ENCODE data around the gene ENPP3. TPM values are rescaled to one million over a fixed set of nuclear protein-coding genes. Genes with fewer than 3 reads are reported as not detected.
"Not testable (repeated sequence)": the region's sequence is repeated elsewhere in the genome, so short reads cannot be mapped to it uniquely, and the experiment has no call there.

ENPP3 gene
- total and polyA plus RNA-seq, 3 experiments from 2014 or later: 0.15 to 1.3 (median 1.2) TPM

DNA sequence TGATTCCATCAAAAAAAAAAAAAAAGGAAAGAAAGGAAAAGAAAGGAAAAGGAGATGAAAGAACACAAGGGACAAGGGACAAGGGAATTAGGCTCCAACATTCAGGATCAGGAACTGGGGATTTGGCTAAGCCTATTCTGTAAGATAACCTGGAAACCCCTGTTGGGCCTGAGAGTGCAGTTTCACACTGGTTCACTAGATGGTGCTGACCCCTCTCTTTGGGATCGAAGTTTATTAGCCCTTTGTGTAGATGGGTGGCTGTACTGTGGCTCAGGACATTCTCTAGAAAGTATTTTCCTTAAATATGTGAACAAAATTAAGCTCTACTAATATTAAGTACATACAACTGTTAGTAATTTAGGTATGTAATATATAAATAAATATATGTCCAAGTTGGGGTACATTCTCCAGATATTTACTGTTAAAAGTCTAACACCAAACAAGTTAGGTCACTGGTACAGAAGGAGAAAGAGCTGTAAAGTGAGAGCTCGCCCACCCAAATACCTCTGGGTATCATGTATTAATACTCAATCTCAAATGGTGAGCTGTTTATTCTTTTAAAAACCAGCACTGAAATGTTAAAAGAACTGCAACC lies 57.8 kb downstream of the ENPP3 start:
- Histone ChIP-seq H3K4me1 (ENCODE audit: insufficient read depth, low read length) (no peaks in the 10 kb centered on the region), H3K4me3 (ENCODE audit: low read length) (no peak overlapping the region), H3K36me3 (ENCODE audit: insufficient read depth, low read length) (no peaks in the 10 kb centered on the region), H3K9me3 (ENCODE audit: low read length) (no peaks in the 10 kb centered on the region), H3K27ac (ENCODE audit: low read depth, low read length) (no peak overlapping the region), H3K27me3 (ENCODE audit: insufficient read depth, low read length, poor library complexity, severe bottlenecking) (no peaks in the 10 kb centered on the region)
- ChIA-PET POLR2A (no interaction called here), CTCF (interaction anchor here (0.7 to 1.7 kb wide), 3 partner anchors 215 to 220 kb away, joined by 4 to 6 read pairs (median 4); no protein-coding TSS in a partner anchor)
- H3K9me3 Mint-ChIP-seq: no peaks in the 10 kb centered on the region
- H3K4me1 Mint-ChIP-seq: no peaks in the 10 kb centered on the region
- H3K27me3 Mint-ChIP-seq: peaks cover 0 to 6% of the 10 kb centered on the region in 2 donors
- H3K4me3 Mint-ChIP-seq: no peak overlapping the region
- H3K27ac Mint-ChIP-seq: no peak overlapping the region
- no peaks in the 10 kb centered on the region for H3K36me3 Mint-ChIP-seq
- DNase-seq: peak in 1 of 5 donors; percentile 4

DNA sequence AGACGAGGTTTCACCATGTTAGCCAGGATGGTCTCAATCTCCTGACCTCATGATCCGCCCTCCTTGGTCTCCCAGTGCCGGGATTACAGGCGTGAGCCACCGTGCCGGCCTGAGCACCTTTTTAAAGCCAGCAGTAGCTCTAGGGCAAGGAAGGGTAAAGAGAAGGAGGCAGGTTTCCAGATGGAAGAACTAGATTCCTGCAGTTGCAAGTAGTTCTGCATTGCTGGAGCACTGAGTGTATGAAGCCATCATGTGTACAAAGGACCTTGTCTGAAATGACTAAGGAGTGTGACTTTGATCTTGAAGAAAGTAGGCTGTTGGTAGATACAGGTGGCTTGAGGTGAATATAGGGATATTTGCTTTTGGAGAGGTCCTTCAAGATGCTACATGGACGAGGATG lies 59.9 kb downstream of the ENPP3 start:
- H3K36me3 Mint-ChIP-seq: no peaks in the 10 kb centered on the region
- H3K4me1 Mint-ChIP-seq: no peaks in the 10 kb centered on the region
- DNase-seq: no peak
- POLR2A ChIA-PET: no interaction called here
- Histone ChIP-seq H3K27me3 (ENCODE audit: insufficient read depth, low read length, poor library complexity, severe bottlenecking) (no peaks in the 10 kb centered on the region), H3K4me3 (ENCODE audit: low read length) (no peak overlapping the region), H3K4me1 (ENCODE audit: insufficient read depth, low read length) (no peaks in the 10 kb centered on the region), H3K36me3 (ENCODE audit: insufficient read depth, low read length) (no peaks in the 10 kb centered on the region), H3K27ac (ENCODE audit: low read depth, low read length) (no peak overlapping the region), H3K9me3 (ENCODE audit: low read length) (no peaks in the 10 kb centered on the region)
- peaks cover 0 to 6% of the 10 kb centered on the region in 2 donors for H3K27me3 Mint-ChIP-seq
- no peak overlapping the region for H3K27ac Mint-ChIP-seq
- no peak overlapping the region for H3K4me3 Mint-ChIP-seq
- no peaks in the 10 kb centered on the region for H3K9me3 Mint-ChIP-seq
- CTCF ChIA-PET: no interaction called here

DNA sequence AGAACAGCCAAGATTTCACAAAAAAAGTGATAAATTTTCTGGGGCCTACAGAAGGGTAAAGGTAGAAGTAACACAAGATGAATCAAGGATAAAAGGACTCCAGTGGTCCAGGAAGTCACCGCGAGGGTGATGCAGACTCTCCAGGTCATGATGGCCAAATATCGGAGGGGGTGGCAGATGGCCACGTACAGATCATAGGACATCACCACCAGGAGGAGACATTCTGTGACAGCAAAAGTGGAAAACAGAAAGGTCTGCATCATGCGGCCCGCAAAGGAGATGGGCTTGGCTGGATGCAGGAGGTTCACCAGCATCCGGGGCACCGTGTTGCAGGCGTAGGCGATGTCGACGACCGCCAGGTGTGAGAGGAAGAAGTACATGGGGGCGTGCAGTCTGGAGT lies 63.7 kb downstream of the ENPP3 start:
- H3K27ac ChIP-seq (ENCODE audit: low read depth, low read length); H3K36me3 ChIP-seq (ENCODE audit: insufficient read depth, low read length); POLR2A ChIA-PET; H3K4me3 Mint-ChIP-seq; H3K4me1 Mint-ChIP-seq; H3K36me3 Mint-ChIP-seq; CTCF ChIA-PET; H3K9me3 ChIP-seq (ENCODE audit: low read length); H3K27me3 ChIP-seq (ENCODE audit: insufficient read depth, low read length, poor library complexity, severe bottlenecking); H3K9me3 Mint-ChIP-seq; H3K27ac Mint-ChIP-seq; H3K27me3 Mint-ChIP-seq; DNase-seq; H3K4me1 ChIP-seq (ENCODE audit: insufficient read depth, low read length); H3K4me3 ChIP-seq (ENCODE audit: low read length): not testable (repeated sequence)

DNA sequence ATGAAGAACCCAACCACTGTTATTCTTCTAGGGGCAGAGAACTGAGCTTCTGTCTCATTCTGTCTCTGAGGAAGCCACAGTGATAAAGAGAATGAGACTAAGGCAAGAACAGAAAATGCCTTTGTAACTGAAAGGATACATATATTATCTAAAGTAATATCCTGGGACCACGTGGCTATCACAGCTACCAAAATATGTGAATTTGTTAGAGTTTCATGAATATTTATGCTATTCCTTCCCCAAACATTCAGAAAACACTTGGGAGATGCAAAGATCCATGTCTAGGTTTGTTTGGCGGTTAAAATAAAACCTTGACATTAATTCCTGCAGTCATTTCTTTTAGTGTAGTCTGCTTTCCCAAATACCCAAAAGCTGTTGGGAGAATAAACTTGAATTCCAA lies 66.8 kb downstream of the ENPP3 start:
- H3K4me1 Mint-ChIP-seq; H3K4me1 ChIP-seq (ENCODE audit: insufficient read depth, low read length); H3K9me3 Mint-ChIP-seq; H3K36me3 ChIP-seq (ENCODE audit: insufficient read depth, low read length); H3K4me3 Mint-ChIP-seq; POLR2A ChIA-PET; H3K27me3 Mint-ChIP-seq; H3K4me3 ChIP-seq (ENCODE audit: low read length); DNase-seq; H3K27ac ChIP-seq (ENCODE audit: low read depth, low read length); H3K9me3 ChIP-seq (ENCODE audit: low read length); H3K36me3 Mint-ChIP-seq; CTCF ChIA-PET; H3K27me3 ChIP-seq (ENCODE audit: insufficient read depth, low read length, poor library complexity, severe bottlenecking); H3K27ac Mint-ChIP-seq: not testable (repeated sequence)

DNA sequence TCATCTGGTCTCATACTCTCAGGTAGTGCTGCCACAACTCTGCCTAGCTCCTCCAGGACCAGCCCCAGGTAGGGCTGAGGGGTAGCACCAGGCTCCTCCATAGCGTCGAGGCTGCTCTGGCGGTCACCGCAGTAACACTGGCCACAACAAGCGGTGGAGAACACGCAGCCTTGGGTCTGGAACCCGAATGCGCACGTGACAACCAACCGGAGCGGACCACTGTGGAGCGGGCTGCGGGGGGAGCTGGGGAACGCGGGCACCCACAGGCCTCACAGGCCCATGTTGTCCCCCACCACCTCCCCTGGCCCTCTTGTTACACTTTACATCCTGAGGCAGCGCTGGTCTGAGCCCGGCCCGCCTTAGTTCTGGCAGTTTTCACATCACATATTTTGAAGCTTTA lies 73.8 kb downstream of the ENPP3 start, which contains the start of gene CTAGE9:
TSS of gene CTAGE9 (minus strand) at position 101 of the 400 bp plus-strand sequence. CDS start at position 101, 0 bp downstream.
- H3K36me3 ChIP-seq (ENCODE audit: insufficient read depth, low read length); CTCF ChIA-PET; H3K4me1 Mint-ChIP-seq; H3K36me3 Mint-ChIP-seq; H3K4me1 ChIP-seq (ENCODE audit: insufficient read depth, low read length); H3K27ac Mint-ChIP-seq; H3K27ac ChIP-seq (ENCODE audit: low read depth, low read length); H3K27me3 Mint-ChIP-seq; H3K9me3 Mint-ChIP-seq; POLR2A ChIA-PET; H3K9me3 ChIP-seq (ENCODE audit: low read length); H3K27me3 ChIP-seq (ENCODE audit: insufficient read depth, low read length, poor library complexity, severe bottlenecking); H3K4me3 Mint-ChIP-seq; DNase-seq; H3K4me3 ChIP-seq (ENCODE audit: low read length): not testable (repeated sequence)

- H3K27ac ChIP-seq (ENCODE audit: low read depth, low read length); H3K9me3 Mint-ChIP-seq; H3K4me1 Mint-ChIP-seq; H3K36me3 ChIP-seq (ENCODE audit: insufficient read depth, low read length); POLR2A ChIA-PET; H3K4me3 ChIP-seq (ENCODE audit: low read length); H3K9me3 ChIP-seq (ENCODE audit: low read length); H3K27ac Mint-ChIP-seq; H3K36me3 Mint-ChIP-seq; DNase-seq; H3K27me3 ChIP-seq (ENCODE audit: insufficient read depth, low read length, poor library complexity, severe bottlenecking); H3K4me3 Mint-ChIP-seq; CTCF ChIA-PET; H3K4me1 ChIP-seq (ENCODE audit: insufficient read depth, low read length); H3K27me3 Mint-ChIP-seq: not testable (repeated sequence)
These were observed 78.5 kb downstream of the ENPP3 start for GRCh38 chr6:131715567-131715966.

- Mint-ChIP-seq H3K27ac (no peak overlapping the region), H3K36me3 (no peaks in the 10 kb centered on the region), H3K27me3 (peaks cover 0 to 3% of the 10 kb centered on the region in 2 donors), H3K9me3 (peaks cover 0 to 3% (median 0%) of the 10 kb centered on the region in 5 donors), H3K4me1 (no peaks in the 10 kb centered on the region), H3K4me3 (no peak overlapping the region)
- POLR2A ChIA-PET: no interaction called here
- CTCF ChIA-PET: no interaction called here
- no peaks in the 10 kb centered on the region for H3K27me3 ChIP-seq (ENCODE audit: insufficient read depth, low read length, poor library complexity, severe bottlenecking)
- no peaks in the 10 kb centered on the region for H3K4me1 ChIP-seq (ENCODE audit: insufficient read depth, low read length)
- H3K9me3 ChIP-seq (ENCODE audit: low read length): no peaks in the 10 kb centered on the region
- no peak overlapping the region for H3K27ac ChIP-seq (ENCODE audit: low read depth, low read length)
- no peak for DNase-seq
- H3K36me3 ChIP-seq (ENCODE audit: insufficient read depth, low read length): no peaks in the 10 kb centered on the region
- no peak overlapping the region for H3K4me3 ChIP-seq (ENCODE audit: low read length)
These were observed 80.9 kb downstream of the ENPP3 start for GRCh38 chr6:131717836-131718542.

GRCh38 chr6:131721161-131721560 lies 84.1 kb downstream of the ENPP3 start:
- Mint-ChIP-seq H3K9me3 (no peaks in the 10 kb centered on the region), H3K27ac (no peak overlapping the region), H3K4me3 (no peak overlapping the region), H3K4me1 (no peaks in the 10 kb centered on the region), H3K36me3 (no peaks in the 10 kb centered on the region), H3K27me3 (no peaks in the 10 kb centered on the region)
- Histone ChIP-seq H3K4me1 (ENCODE audit: insufficient read depth, low read length) (no peaks in the 10 kb centered on the region), H3K9me3 (ENCODE audit: low read length) (no peaks in the 10 kb centered on the region), H3K27me3 (ENCODE audit: insufficient read depth, low read length, poor library complexity, severe bottlenecking) (no peaks in the 10 kb centered on the region), H3K4me3 (ENCODE audit: low read length) (no peak overlapping the region), H3K36me3 (ENCODE audit: insufficient read depth, low read length) (no peaks in the 10 kb centered on the region), H3K27ac (ENCODE audit: low read depth, low read length) (no peak overlapping the region)
- ChIA-PET POLR2A (no interaction called here), CTCF (interaction anchor here (1.1 kb wide), 1 partner anchor 194 kb away, joined by 3 read pairs; no protein-coding TSS in a partner anchor)
- no peak for DNase-seq

Measured in CD8-positive, alpha-beta memory T cell (primary cell).